Measurements from ENCODE around the gene VILL.
A peak's percentile ranks its signal among the peaks of the same experiment; 100 is the strongest.

VILL gene

GRCh38 chr3:38022896-38023709 lies 32.5 kb downstream of the VILL start:
- 92% methylated on average over 5 of the region's 6 CpGs for WGBS
- H4K91ac ChIP-seq (ENCODE audit: low read length): peak overlapping the region; percentile 18
- no peak overlapping the region for H2BK5ac ChIP-seq (ENCODE audit: low read depth, low read length, poor library complexity, severe bottlenecking)
- H3K9me3 ChIP-seq (ENCODE audit: control insufficient read depth, low read length): no peaks in the 10 kb centered on the region
- no peak overlapping the region for H2AFZ ChIP-seq (ENCODE audit: low read depth, low read length)
- no peaks in the 10 kb centered on the region for H3K27me3 ChIP-seq (ENCODE audit: control insufficient read depth in 1 of 2, insufficient read depth in 1 of 2, low read length in 2 of 2)
- peaks cover 10% of the 10 kb centered on the region for H3K4me1 ChIP-seq (ENCODE audit: control insufficient read depth, insufficient read depth, low read depth, low read length)
- no peak overlapping the region for H3K4ac ChIP-seq (ENCODE audit: low read depth in 1 of 2, low read length in 2 of 2)
- H3K18ac ChIP-seq (ENCODE audit: low read depth in 1 of 2, low read length in 2 of 2): no peak overlapping the region
- H3K23ac ChIP-seq (ENCODE audit: low read length in 2 of 2): no peak overlapping the region
- no peak overlapping the region for H2AK5ac ChIP-seq (ENCODE audit: low read length, severe bottlenecking)
- no peak overlapping the region for H2BK120ac ChIP-seq (ENCODE audit: low read depth, low read length)
- peak overlapping the region; percentile 27 for H4K8ac ChIP-seq (ENCODE audit: low read length)
- DNase-seq: no peak
- H3K9ac ChIP-seq (ENCODE audit: low read length): peak overlapping the region; percentile 93
- H2BK15ac ChIP-seq (ENCODE audit: low read depth, poor library complexity, severe bottlenecking): no peak overlapping the region
- H2BK12ac ChIP-seq (ENCODE audit: low read length in 2 of 2): no peak overlapping the region
- no peak overlapping the region for H3K14ac ChIP-seq (ENCODE audit: low read length in 2 of 2)
- H3K36me3 ChIP-seq (ENCODE audit: control insufficient read depth in 1 of 2, insufficient read depth in 2 of 2, low read depth in 1 of 2, low read length in 2 of 2): peaks cover 16 to 23% of the 10 kb centered on the region in 2 experiments
- H3K4me2 ChIP-seq (ENCODE audit: low read length, poor library complexity, severe bottlenecking): no peak overlapping the region
- no peak overlapping the region for H3K27ac ChIP-seq (ENCODE audit: low read length, poor library complexity, severe bottlenecking)
- peaks cover 1% of the 10 kb centered on the region for H3K79me1 ChIP-seq (replicated peaks; ENCODE audit: low read length, poor library complexity, severe bottlenecking)
- peak overlapping the region in 1 of 2 experiments; percentile 95 for H3K4me3 ChIP-seq (ENCODE audit: insufficient read depth in 1 of 2, low read depth in 1 of 2, low read length in 2 of 2)

- H3K4ac ChIP-seq (ENCODE audit: low read depth in 1 of 2, low read length in 2 of 2): no peak overlapping the region
- H2AK5ac ChIP-seq (ENCODE audit: low read length, severe bottlenecking): no peak overlapping the region
- H3K4me1 ChIP-seq (ENCODE audit: control insufficient read depth, insufficient read depth, low read depth, low read length): peaks cover 28% of the 10 kb centered on the region
- no peak overlapping the region for H3K14ac ChIP-seq (ENCODE audit: low read length in 2 of 2)
- WGBS: 39% methylated on average over 2 of the region's 4 CpGs
- no peaks in the 10 kb centered on the region for H3K79me1 ChIP-seq (replicated peaks; ENCODE audit: low read length, poor library complexity, severe bottlenecking)
- DNase-seq: no peak
- no peaks in the 10 kb centered on the region for H3K36me3 ChIP-seq (ENCODE audit: control insufficient read depth in 1 of 2, insufficient read depth in 2 of 2, low read depth in 1 of 2, low read length in 2 of 2)
- no peak overlapping the region for H2AFZ ChIP-seq (ENCODE audit: low read depth, low read length)
- no peak overlapping the region for H2BK12ac ChIP-seq (ENCODE audit: low read length in 2 of 2)
- no peak overlapping the region for H4K91ac ChIP-seq (ENCODE audit: low read length)
- no peak overlapping the region for H3K4me3 ChIP-seq (ENCODE audit: insufficient read depth in 1 of 2, low read depth in 1 of 2, low read length in 2 of 2)
- no peak overlapping the region for H4K8ac ChIP-seq (ENCODE audit: low read length)
- no peak overlapping the region for H3K23ac ChIP-seq (ENCODE audit: low read length in 2 of 2)
- peak overlapping the region; percentile 64 for H2BK15ac ChIP-seq (ENCODE audit: low read depth, poor library complexity, severe bottlenecking)
- no peak overlapping the region for H2BK5ac ChIP-seq (ENCODE audit: low read depth, low read length, poor library complexity, severe bottlenecking)
- H3K9ac ChIP-seq (ENCODE audit: low read length): no peak overlapping the region
- no peak overlapping the region for H3K27ac ChIP-seq (ENCODE audit: low read length, poor library complexity, severe bottlenecking)
- H2BK120ac ChIP-seq (ENCODE audit: low read depth, low read length): no peak overlapping the region
- no peaks in the 10 kb centered on the region for H3K27me3 ChIP-seq (ENCODE audit: control insufficient read depth in 1 of 2, insufficient read depth in 1 of 2, low read length in 2 of 2)
- no peak overlapping the region for H3K4me2 ChIP-seq (ENCODE audit: low read length, poor library complexity, severe bottlenecking)
- H3K18ac ChIP-seq (ENCODE audit: low read depth in 1 of 2, low read length in 2 of 2): no peak overlapping the region
- no peaks in the 10 kb centered on the region for H3K9me3 ChIP-seq (ENCODE audit: control insufficient read depth, low read length)
Measured at GRCh38 chr3:38026856-38027255, 36.3 kb downstream of the VILL start.

- 92% methylated on average over 5 of the region's 6 CpGs for WGBS
- H2AK5ac ChIP-seq (ENCODE audit: low read length, severe bottlenecking): no peak overlapping the region
- no peaks in the 10 kb centered on the region for H3K36me3 ChIP-seq (ENCODE audit: control insufficient read depth in 1 of 2, insufficient read depth in 2 of 2, low read depth in 1 of 2, low read length in 2 of 2)
Measured at GRCh38 chr3:38027466-38028465, 37.2 kb downstream of the VILL start.

More at GRCh38 chr3:38027466-38028465, 37.2 kb downstream of the VILL start:
- H3K4me1 ChIP-seq (ENCODE audit: control insufficient read depth, insufficient read depth, low read depth, low read length): peaks cover 28% of the 10 kb centered on the region
- H3K23ac ChIP-seq (ENCODE audit: low read length in 2 of 2): no peak overlapping the region
- no peak overlapping the region for H2BK120ac ChIP-seq (ENCODE audit: low read depth, low read length)
- no peaks in the 10 kb centered on the region for H3K27me3 ChIP-seq (ENCODE audit: control insufficient read depth in 1 of 2, insufficient read depth in 1 of 2, low read length in 2 of 2)
- no peak overlapping the region for H3K14ac ChIP-seq (ENCODE audit: low read length in 2 of 2)
- peak overlapping the region in 1 of 2 experiments; percentile 79 for H3K4me3 ChIP-seq (ENCODE audit: insufficient read depth in 1 of 2, low read depth in 1 of 2, low read length in 2 of 2)
- H4K91ac ChIP-seq (ENCODE audit: low read length): no peak overlapping the region
- H3K18ac ChIP-seq (ENCODE audit: low read depth in 1 of 2, low read length in 2 of 2): no peak overlapping the region
- H3K27ac ChIP-seq (ENCODE audit: low read length, poor library complexity, severe bottlenecking): no peak overlapping the region
- no peaks in the 10 kb centered on the region for H3K9me3 ChIP-seq (ENCODE audit: control insufficient read depth, low read length)
- H3K9ac ChIP-seq (ENCODE audit: low read length): peak overlapping the region; percentile 88
- no peak overlapping the region for H2AFZ ChIP-seq (ENCODE audit: low read depth, low read length)
- no peak overlapping the region for H3K4ac ChIP-seq (ENCODE audit: low read depth in 1 of 2, low read length in 2 of 2)
- no peak overlapping the region for H3K4me2 ChIP-seq (ENCODE audit: low read length, poor library complexity, severe bottlenecking)
- no peak overlapping the region for H4K8ac ChIP-seq (ENCODE audit: low read length)
- no peak overlapping the region for H2BK5ac ChIP-seq (ENCODE audit: low read depth, low read length, poor library complexity, severe bottlenecking)
- H2BK12ac ChIP-seq (ENCODE audit: low read length in 2 of 2): no peak overlapping the region
- H2BK15ac ChIP-seq (ENCODE audit: low read depth, poor library complexity, severe bottlenecking): no peak overlapping the region
- DNase-seq: peak; percentile 16
- no peaks in the 10 kb centered on the region for H3K79me1 ChIP-seq (replicated peaks; ENCODE audit: low read length, poor library complexity, severe bottlenecking)
